ENCODE results near the gene PM20D2. TPM values are rescaled to one million over a fixed set of nuclear protein-coding genes. Genes with fewer than 3 reads are reported as not detected.

Gene PM20D2
- total RNA-seq, 2 experiments from 2014 or later: 5.2 to 5.3 TPM

- DNase-seq: no peak
- Histone ChIP-seq H3K9me3 (ENCODE audit: control insufficient read depth in 1 of 2, insufficient read depth in 1 of 2, low read length in 2 of 2) (peaks cover 10 to 11% of the 10 kb centered on the region in 2 experiments), H3K4me1 (ENCODE audit: insufficient read depth, low read length) (no peaks in the 10 kb centered on the region), H3K36me3 (ENCODE audit: insufficient read depth, low read length) (no peaks in the 10 kb centered on the region), H3K27me3 (ENCODE audit: control insufficient read depth in 1 of 2, insufficient read depth in 2 of 2, low read length in 2 of 2) (no peaks in the 10 kb centered on the region), H3K27ac (ENCODE audit: low read depth in 1 of 2, low read length in 2 of 2) (no peak overlapping the region), H3K4me3 (ENCODE audit: low read length) (no peak overlapping the region)
- POLR2A ChIA-PET: no interaction called here
- no peak overlapping the region for H3K4me3 Mint-ChIP-seq
- no peak overlapping the region for H3K27ac Mint-ChIP-seq
- no peaks in the 10 kb centered on the region for H3K27me3 Mint-ChIP-seq
- CTCF ChIA-PET: no interaction called here
- peaks cover 8% of the 10 kb centered on the region for H3K9me3 Mint-ChIP-seq
- H3K36me3 Mint-ChIP-seq (ENCODE audit: low read depth): no peaks in the 10 kb centered on the region
- intact Hi-C loops (cut with DNase I, micrococcal nuclease): no loop called here
- no peak for TF ChIP-seq CTCF (IDR thresholded peaks at IDR 0.05)
- H3K4me1 Mint-ChIP-seq (ENCODE audit: low read depth): no peaks in the 10 kb centered on the region
- no peak for ATAC-seq (ENCODE audit: poor library complexity)
Observed at GRCh38 chr6:89199579-89199978, 53.7 kb downstream of the PM20D2 start.

- no peak overlapping the region for H3K27ac ChIP-seq (ENCODE audit: low read depth in 1 of 2, low read length in 2 of 2)
- ATAC-seq (ENCODE audit: poor library complexity) (no peak), DNase-seq (no peak)
- no peaks in the 10 kb centered on the region for H3K36me3 ChIP-seq (ENCODE audit: insufficient read depth, low read length)
- H3K4me1 Mint-ChIP-seq (ENCODE audit: low read depth): no peaks in the 10 kb centered on the region
- H3K4me3 Mint-ChIP-seq: no peak overlapping the region
- peaks cover 0 to 5% of the 10 kb centered on the region in 2 experiments for H3K9me3 ChIP-seq (ENCODE audit: control insufficient read depth in 1 of 2, insufficient read depth in 1 of 2, low read length in 2 of 2)
- H3K4me1 ChIP-seq (ENCODE audit: insufficient read depth, low read length): no peaks in the 10 kb centered on the region
- no peaks in the 10 kb centered on the region for H3K36me3 Mint-ChIP-seq (ENCODE audit: low read depth)
- H3K4me3 ChIP-seq (ENCODE audit: low read length): no peak overlapping the region
- H3K27me3 Mint-ChIP-seq: no peaks in the 10 kb centered on the region
- POLR2A ChIA-PET: no interaction called here
- no peak for TF ChIP-seq CTCF (IDR thresholded peaks at IDR 0.05)
- H3K9me3 Mint-ChIP-seq: peaks cover 2% of the 10 kb centered on the region
- no peaks in the 10 kb centered on the region for H3K27me3 ChIP-seq (ENCODE audit: control insufficient read depth in 1 of 2, insufficient read depth in 2 of 2, low read length in 2 of 2)
- intact Hi-C loops (cut with DNase I, micrococcal nuclease): no loop called here
- CTCF ChIA-PET: no interaction called here
- H3K27ac Mint-ChIP-seq: no peak overlapping the region
Observed at GRCh38 chr6:89200706-89201215, 54.9 kb downstream of the PM20D2 start.

- H3K27me3 ChIP-seq (ENCODE audit: control insufficient read depth in 1 of 2, insufficient read depth in 2 of 2, low read length in 2 of 2): no peaks in the 10 kb centered on the region
- intact Hi-C loops (cut with DNase I, micrococcal nuclease): no loop called here
- H3K36me3 Mint-ChIP-seq (ENCODE audit: low read depth): no peaks in the 10 kb centered on the region
- no peaks in the 10 kb centered on the region for H3K9me3 Mint-ChIP-seq
- H3K4me3 Mint-ChIP-seq: no peak overlapping the region
- no peak overlapping the region for H3K27ac ChIP-seq (ENCODE audit: low read depth in 1 of 2, low read length in 2 of 2)
- POLR2A ChIA-PET: no interaction called here
- H3K4me1 Mint-ChIP-seq (ENCODE audit: low read depth): no peaks in the 10 kb centered on the region
- H3K9me3 ChIP-seq (ENCODE audit: control insufficient read depth in 1 of 2, insufficient read depth in 1 of 2, low read length in 2 of 2): no peaks in the 10 kb centered on the region
- no peak overlapping the region for H3K4me3 ChIP-seq (ENCODE audit: low read length)
- no peak for TF ChIP-seq CTCF (IDR thresholded peaks at IDR 0.05)
- no peaks in the 10 kb centered on the region for H3K4me1 ChIP-seq (ENCODE audit: insufficient read depth, low read length)
- no peaks in the 10 kb centered on the region for H3K36me3 ChIP-seq (ENCODE audit: insufficient read depth, low read length)
- no peaks in the 10 kb centered on the region for H3K27me3 Mint-ChIP-seq
- H3K27ac Mint-ChIP-seq: no peak overlapping the region
- ATAC-seq (ENCODE audit: poor library complexity) (no peak), DNase-seq (no peak)
- CTCF ChIA-PET: no interaction called here
Observed at GRCh38 chr6:89204096-89204495, 58.2 kb downstream of the PM20D2 start.
